HG03469 (cell line): ENCODE results near the gene BCAS4.
"Not testable (repeated sequence)": the region's sequence is repeated elsewhere in the genome, so short reads cannot be mapped to it uniquely, and the experiment has no call there.

Experiments
- ATAC-seq: cut with Tn5 transposase; IDR thresholded peaks from one replicate; pipeline ENCODE4 v1.9.1; 2021; ENCODE audit warnings: mild to moderate bottlenecking, moderate library complexity, moderate number of reproducible peaks; ENCODE audit not compliant: unreplicated experiment

BCAS4 gene

GRCh38 chr20:50872560-50873425, 77.9 kb downstream of the BCAS4 start:
- ATAC-seq: no peak

GRCh38 chr20:50873585-50873984, 78.7 kb downstream of the BCAS4 start:
- no peak for ATAC-seq

GRCh38 chr20:50874111-50874757, 79.4 kb downstream of the BCAS4 start:
- ATAC-seq: no peak

GRCh38 chr20:50874758-50875665, 80.2 kb downstream of the BCAS4 start:
- no peak for ATAC-seq

GRCh38 chr20:50876063-50876685, 81.3 kb downstream of the BCAS4 start:
- ATAC-seq: no peak

- ATAC-seq: no peak
These were observed 82.0 kb downstream of the BCAS4 start for GRCh38 chr20:50876816-50877215.

GRCh38 chr20:50877232-50877743, 82.4 kb downstream of the BCAS4 start:
- no peak for ATAC-seq

GRCh38 chr20:50879649-50880550, 85.0 kb downstream of the BCAS4 start:
- no peak for ATAC-seq

GRCh38 chr20:50881759-50882424, 87.0 kb downstream of the BCAS4 start:
- ATAC-seq: not testable (repeated sequence)

- ATAC-seq: no peak
These were observed 89.0 kb downstream of the BCAS4 start for GRCh38 chr20:50883856-50884255.

- ATAC-seq: no peak
These were observed 90.2 kb downstream of the BCAS4 start for GRCh38 chr20:50885068-50885467.

- no peak for ATAC-seq
These were observed 90.9 kb downstream of the BCAS4 start for GRCh38 chr20:50885781-50886180.

- no peak for ATAC-seq
These were observed 91.4 kb downstream of the BCAS4 start for GRCh38 chr20:50886184-50886790.

- no peak for ATAC-seq
These were observed 92.7 kb downstream of the BCAS4 start for GRCh38 chr20:50887576-50887975.

GRCh38 chr20:50891138-50891537, 96.3 kb downstream of the BCAS4 start:
- no peak for ATAC-seq

GRCh38 chr20:50892394-50892793, 97.5 kb downstream of the BCAS4 start:
- no peak for ATAC-seq

GRCh38 chr20:50893620-50894019, 98.8 kb downstream of the BCAS4 start:
- ATAC-seq: no peak

- ATAC-seq: no peak
These were observed 100.4 kb downstream of the BCAS4 start for GRCh38 chr20:50895111-50895830.
